Measurements from ENCODE around the gene CNKSR3.

Gene CNKSR3

GRCh38 chr6:154500769-154501577 lies 9.5 kb downstream of the CNKSR3 start:
- no peak for DNase-seq

- DNase-seq: no peak
These were observed 10.5 kb downstream of the CNKSR3 start for GRCh38 chr6:154499855-154500589.

GRCh38 chr6:154498340-154498934 lies 12.0 kb downstream of the CNKSR3 start:
- DNase-seq: no peak

GRCh38 chr6:154496793-154497517 lies 13.5 kb downstream of the CNKSR3 start:
- DNase-seq: no peak

- DNase-seq: no peak
These were observed 14.3 kb downstream of the CNKSR3 start for GRCh38 chr6:154496186-154496585.

- no peak for DNase-seq
These were observed 15.7 kb downstream of the CNKSR3 start for GRCh38 chr6:154494592-154495311.

- no peak for DNase-seq
These were observed 18.7 kb downstream of the CNKSR3 start for GRCh38 chr6:154491567-154492470.

- DNase-seq: no peak
These were observed 20.7 kb downstream of the CNKSR3 start for GRCh38 chr6:154489822-154490221.

- no peak for DNase-seq
These were observed 21.6 kb downstream of the CNKSR3 start for GRCh38 chr6:154488802-154489437.

- DNase-seq: no peak
These were observed 22.3 kb downstream of the CNKSR3 start for GRCh38 chr6:154488248-154488593.

- DNase-seq: no peak
These were observed 22.9 kb downstream of the CNKSR3 start for GRCh38 chr6:154487367-154488247.

- no peak for DNase-seq
These were observed 24.7 kb downstream of the CNKSR3 start for GRCh38 chr6:154485815-154486214.

- DNase-seq: no peak
These were observed 25.5 kb downstream of the CNKSR3 start for GRCh38 chr6:154484942-154485341.

- no peak for DNase-seq
These were observed 27.6 kb downstream of the CNKSR3 start for GRCh38 chr6:154482858-154483257.

- DNase-seq: no peak
These were observed 28.9 kb downstream of the CNKSR3 start for GRCh38 chr6:154481521-154482013.

- DNase-seq: no peak
These were observed 30.5 kb downstream of the CNKSR3 start for GRCh38 chr6:154479771-154480639.

- DNase-seq: no peak
These were observed 31.1 kb downstream of the CNKSR3 start for GRCh38 chr6:154479351-154479769.

- no peak for DNase-seq
These were observed 31.8 kb downstream of the CNKSR3 start for GRCh38 chr6:154478701-154479060.
